Activated naive CD8-positive, alpha-beta T cell treated with anti-CD3 and anti-CD28 coated beads, Interleukin-2, amount 50 U/mL, for 24 hours (primary cell): ENCODE data around the gene LRTM1.

Source experiments
- ATAC-seq: fragments of 150-1000 bp; cut with Tn5 transposase; one replicate; pipeline ENCODE4 v1.10.0; 2021
- DNase-seq: peaks from one replicate; pipeline ENCODE4 v3.0.0; 2021
- H3K27ac Mint-ChIP-seq: one replicate; pipeline ENCODE4 v1.8.0; 2021; ENCODE audit warnings: mild to moderate bottlenecking, mixed read lengths
- H3K27me3 Mint-ChIP-seq: one replicate; pipeline ENCODE4 v1.8.0; 2021; ENCODE audit warnings: mixed read lengths
- H3K36me3 Mint-ChIP-seq: one replicate; pipeline ENCODE4 v1.8.0; 2021; ENCODE audit warnings: low read depth, mixed read lengths
- H3K4me1 Mint-ChIP-seq: one replicate; pipeline ENCODE4 v1.8.0; 2021; ENCODE audit warnings: mixed read lengths
- H3K4me3 Mint-ChIP-seq: one replicate; pipeline ENCODE4 v1.8.0; 2021; ENCODE audit warnings: mild to moderate bottlenecking, moderate library complexity, mixed read lengths
- H3K9me3 Mint-ChIP-seq: one replicate; pipeline ENCODE4 v1.8.0; 2021; ENCODE audit warnings: mixed read lengths

Gene LRTM1

DNA sequence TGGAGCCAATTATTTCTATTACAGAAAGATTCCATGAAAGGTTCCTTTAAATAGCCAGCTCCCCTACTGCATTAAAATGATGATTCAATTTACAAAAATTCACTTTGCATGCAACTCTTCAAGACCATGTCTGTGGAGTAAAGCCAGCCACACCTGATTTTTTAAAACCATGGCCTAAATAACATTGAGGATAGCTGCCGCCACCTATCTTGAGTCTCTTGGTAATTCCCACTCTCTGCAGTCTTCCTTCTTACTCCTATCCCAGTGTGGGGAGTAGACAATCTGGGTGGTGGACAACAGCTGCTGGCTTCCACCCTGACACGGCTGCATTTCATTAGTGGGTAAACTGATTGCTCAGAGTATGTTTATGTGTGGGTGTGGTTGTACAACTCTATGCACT is 10.7 kb downstream of the LRTM1 start:
- H3K27me3 Mint-ChIP-seq, result no peaks in the 10 kb centered on the region

DNA sequence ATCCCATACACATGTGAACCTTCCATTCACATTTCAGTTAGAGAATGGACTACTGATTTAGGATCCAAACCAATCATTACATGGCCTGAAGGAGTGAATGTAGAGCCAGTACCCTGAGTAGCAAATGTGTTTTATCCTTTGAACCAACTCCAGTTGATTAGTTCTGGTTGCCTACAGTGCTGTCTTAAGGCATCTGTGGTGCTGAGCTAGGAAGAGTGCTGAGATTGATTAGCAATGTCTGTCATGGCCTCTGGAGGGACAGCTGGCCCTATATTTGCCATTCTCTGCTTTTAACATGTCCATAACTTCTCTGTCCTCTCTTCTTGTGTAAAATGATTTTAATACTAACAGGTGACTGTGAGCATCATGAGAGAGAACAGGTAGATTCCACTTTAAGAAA is 11.1 kb downstream of the LRTM1 start:
- Mint-ChIP-seq H3K4me1 (no peaks in the 10 kb centered on the region), H3K4me3 (no peak overlapping the region), H3K27me3 (no peaks in the 10 kb centered on the region), H3K36me3 (no peaks in the 10 kb centered on the region), H3K9me3 (peaks cover 7% of the 10 kb centered on the region), H3K27ac (no peak overlapping the region)
- DNase-seq (no peak), ATAC-seq (no peak)

More for the DNA sequence above, 10.7 kb downstream of the LRTM1 start:
- ATAC-seq (no peak), DNase-seq (no peak)
- Mint-ChIP-seq H3K27ac (no peak overlapping the region), H3K36me3 (no peaks in the 10 kb centered on the region), H3K9me3 (peaks cover 7% of the 10 kb centered on the region), H3K4me1 (no peaks in the 10 kb centered on the region), H3K4me3 (no peak overlapping the region)

DNA sequence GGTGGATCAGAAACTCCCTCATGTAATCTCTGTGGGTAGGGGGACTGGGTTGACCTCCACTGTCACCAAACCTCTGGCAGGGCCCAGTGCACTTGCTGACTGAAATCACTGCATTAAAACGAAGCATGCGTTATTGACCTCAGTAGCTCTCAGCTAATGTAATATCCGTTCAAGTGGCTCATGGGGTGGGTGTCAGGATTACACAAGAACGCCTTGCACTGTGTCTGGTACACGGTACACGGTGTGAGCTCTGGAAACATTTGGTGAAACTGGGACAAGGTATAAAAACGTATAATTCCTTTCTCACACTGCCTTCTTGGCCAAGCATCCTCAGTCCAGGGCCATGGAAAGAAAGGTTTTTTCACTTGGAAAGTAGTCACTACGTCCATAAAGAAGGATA is 11.9 kb downstream of the LRTM1 start:
- no peak overlapping the region for H3K4me3 Mint-ChIP-seq
- DNase-seq, result no peak
- H3K27ac Mint-ChIP-seq, result no peak overlapping the region
- ATAC-seq, result no peak
- no peaks in the 10 kb centered on the region for H3K27me3 Mint-ChIP-seq
- no peaks in the 10 kb centered on the region for H3K36me3 Mint-ChIP-seq
- H3K9me3 Mint-ChIP-seq, result peaks cover 10% of the 10 kb centered on the region
- no peaks in the 10 kb centered on the region for H3K4me1 Mint-ChIP-seq

DNA sequence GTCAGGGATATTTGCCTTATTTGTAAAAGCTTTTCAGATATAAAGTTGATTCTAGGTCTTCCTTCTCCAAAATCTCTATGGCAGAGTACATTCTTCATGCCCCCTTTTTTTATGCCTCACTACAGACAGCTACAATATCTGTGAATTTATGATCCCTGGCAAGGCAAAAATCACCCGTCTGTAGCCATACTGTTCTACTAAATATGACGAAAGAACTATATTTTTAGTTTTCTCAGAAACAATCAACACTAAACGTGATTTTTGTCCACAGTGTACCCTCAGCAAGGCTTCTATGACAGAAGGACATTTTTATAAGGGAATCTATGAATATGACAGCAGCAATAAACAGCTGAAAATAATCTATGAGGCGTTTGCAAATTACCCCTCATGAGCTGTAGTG is 12.7 kb downstream of the LRTM1 start:
- H3K36me3 Mint-ChIP-seq, result no peaks in the 10 kb centered on the region
- no peak overlapping the region for H3K4me3 Mint-ChIP-seq
- no peaks in the 10 kb centered on the region for H3K27me3 Mint-ChIP-seq
- no peak overlapping the region for H3K27ac Mint-ChIP-seq
- ATAC-seq (no peak), DNase-seq (no peak)
- peaks cover 10% of the 10 kb centered on the region for H3K9me3 Mint-ChIP-seq
- H3K4me1 Mint-ChIP-seq, result no peaks in the 10 kb centered on the region

GRCh38 chr3:54914180-54914579 is 13.7 kb downstream of the LRTM1 start:
- no peak overlapping the region for H3K4me3 Mint-ChIP-seq

GRCh38 chr3:54909191-54909590 is 18.7 kb downstream of the LRTM1 start:
- DNase-seq, result no peak
- no peak for ATAC-seq
- no peaks in the 10 kb centered on the region for H3K4me1 Mint-ChIP-seq
- no peak overlapping the region for H3K4me3 Mint-ChIP-seq
- H3K27ac Mint-ChIP-seq, result no peak overlapping the region
- H3K27me3 Mint-ChIP-seq, result no peaks in the 10 kb centered on the region
- peaks cover 7% of the 10 kb centered on the region for H3K9me3 Mint-ChIP-seq
- no peaks in the 10 kb centered on the region for H3K36me3 Mint-ChIP-seq

More at GRCh38 chr3:54914180-54914579, 13.7 kb downstream of the LRTM1 start:
- H3K27ac Mint-ChIP-seq, result no peak overlapping the region
- DNase-seq (no peak), ATAC-seq (no peak)
- no peaks in the 10 kb centered on the region for H3K27me3 Mint-ChIP-seq
- H3K9me3 Mint-ChIP-seq, result peaks cover 10% of the 10 kb centered on the region
- H3K36me3 Mint-ChIP-seq, result no peaks in the 10 kb centered on the region
- H3K4me1 Mint-ChIP-seq, result no peaks in the 10 kb centered on the region

DNA sequence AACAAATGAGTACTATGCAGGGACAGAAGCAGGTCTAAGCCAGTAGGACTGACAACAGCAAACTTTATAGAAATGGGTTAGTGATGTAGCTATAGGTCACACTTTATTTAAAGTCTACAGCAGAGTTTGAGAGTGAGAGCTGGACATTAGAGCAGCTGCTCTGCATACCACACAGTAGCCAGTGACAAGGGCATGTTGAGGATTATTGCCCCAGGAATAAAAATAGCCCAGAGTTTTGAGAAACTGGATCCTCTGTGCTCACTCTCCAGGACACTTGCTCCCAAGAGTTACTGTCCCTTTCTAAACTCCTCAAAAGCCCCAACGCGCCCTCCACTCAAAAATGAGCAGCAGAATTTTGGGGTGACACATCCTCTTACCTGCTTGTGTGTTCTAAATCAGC is 21.1 kb downstream of the LRTM1 start:
- Mint-ChIP-seq H3K4me1 (no peaks in the 10 kb centered on the region), H3K9me3 (peaks cover 3% of the 10 kb centered on the region), H3K27ac (no peak overlapping the region), H3K4me3 (no peak overlapping the region), H3K27me3 (no peaks in the 10 kb centered on the region), H3K36me3 (no peaks in the 10 kb centered on the region)
- ATAC-seq (no peak), DNase-seq (no peak)

DNA sequence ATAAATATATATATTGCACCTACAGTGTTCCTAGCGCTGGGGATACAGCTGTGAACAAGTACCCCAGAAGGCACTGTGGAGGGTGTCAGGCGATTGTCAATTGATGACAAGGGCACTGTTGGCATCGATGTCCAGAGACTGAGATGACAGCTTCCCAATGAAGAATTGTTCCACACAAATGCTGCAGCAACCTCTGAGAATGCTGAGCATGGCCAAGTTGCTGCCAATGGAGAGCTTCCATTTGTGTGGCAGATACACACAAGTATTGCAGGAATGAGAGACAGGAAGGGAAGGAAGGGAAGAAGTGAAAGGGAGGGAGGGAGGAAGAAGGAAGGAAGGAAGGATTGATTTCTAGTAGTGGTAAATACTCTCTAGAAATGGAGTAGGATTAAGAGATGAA is 21.9 kb downstream of the LRTM1 start:
- no peak overlapping the region for H3K4me3 Mint-ChIP-seq
- H3K27ac Mint-ChIP-seq, result no peak overlapping the region
- H3K27me3 Mint-ChIP-seq, result no peaks in the 10 kb centered on the region
- no peaks in the 10 kb centered on the region for H3K36me3 Mint-ChIP-seq
- DNase-seq (no peak), ATAC-seq (no peak)
- no peaks in the 10 kb centered on the region for H3K4me1 Mint-ChIP-seq
- H3K9me3 Mint-ChIP-seq, result no peaks in the 10 kb centered on the region

GRCh38 chr3:54905261-54905888 is 22.5 kb downstream of the LRTM1 start:
- ATAC-seq (no peak), DNase-seq (no peak)
- no peaks in the 10 kb centered on the region for H3K9me3 Mint-ChIP-seq
- no peak overlapping the region for H3K4me3 Mint-ChIP-seq
- H3K36me3 Mint-ChIP-seq, result no peaks in the 10 kb centered on the region
- H3K27ac Mint-ChIP-seq, result no peak overlapping the region
- no peaks in the 10 kb centered on the region for H3K27me3 Mint-ChIP-seq
- no peaks in the 10 kb centered on the region for H3K4me1 Mint-ChIP-seq

DNA sequence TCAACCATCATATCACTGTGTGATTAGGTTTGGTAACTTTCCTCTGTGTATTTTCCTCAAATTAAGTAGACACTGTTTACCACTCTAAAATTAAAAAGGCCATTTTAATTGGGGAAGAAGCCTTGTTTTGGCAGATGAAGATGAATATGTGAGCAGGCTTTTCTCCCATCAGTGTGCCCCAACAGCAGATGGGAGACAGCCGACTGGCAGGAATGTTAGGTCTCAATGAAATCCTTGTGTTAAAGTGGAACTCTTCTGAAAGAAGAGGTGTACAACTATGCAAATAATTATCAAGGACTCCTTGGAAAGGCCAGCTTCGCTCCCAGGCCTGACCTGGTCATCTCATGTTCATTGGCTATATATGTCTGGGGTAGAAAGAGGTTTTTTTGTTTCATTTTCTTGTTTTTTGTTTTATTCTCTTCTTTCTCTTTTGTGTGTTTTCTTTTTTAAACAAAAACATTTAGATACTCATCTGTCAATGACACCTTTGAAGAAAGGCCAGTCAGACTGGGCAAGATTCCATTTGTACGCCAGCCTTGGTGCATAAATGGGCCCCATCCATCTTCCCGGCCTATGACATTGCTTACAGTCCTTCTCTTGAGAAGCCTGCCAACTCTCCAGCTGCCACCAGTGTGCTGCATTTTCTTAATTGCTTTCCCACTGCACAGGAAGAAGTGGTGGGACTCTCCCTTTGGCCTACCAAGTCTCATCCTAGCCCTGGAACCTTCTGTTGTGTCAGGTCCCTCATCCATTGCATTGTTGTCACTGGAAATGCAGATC is 25.8 kb downstream of the LRTM1 start:
- Mint-ChIP-seq H3K36me3 (no peaks in the 10 kb centered on the region), H3K27me3 (no peaks in the 10 kb centered on the region), H3K4me3 (no peak overlapping the region), H3K27ac (no peak overlapping the region), H3K9me3 (no peaks in the 10 kb centered on the region), H3K4me1 (no peaks in the 10 kb centered on the region)
- DNase-seq (no peak), ATAC-seq (no peak)

DNA sequence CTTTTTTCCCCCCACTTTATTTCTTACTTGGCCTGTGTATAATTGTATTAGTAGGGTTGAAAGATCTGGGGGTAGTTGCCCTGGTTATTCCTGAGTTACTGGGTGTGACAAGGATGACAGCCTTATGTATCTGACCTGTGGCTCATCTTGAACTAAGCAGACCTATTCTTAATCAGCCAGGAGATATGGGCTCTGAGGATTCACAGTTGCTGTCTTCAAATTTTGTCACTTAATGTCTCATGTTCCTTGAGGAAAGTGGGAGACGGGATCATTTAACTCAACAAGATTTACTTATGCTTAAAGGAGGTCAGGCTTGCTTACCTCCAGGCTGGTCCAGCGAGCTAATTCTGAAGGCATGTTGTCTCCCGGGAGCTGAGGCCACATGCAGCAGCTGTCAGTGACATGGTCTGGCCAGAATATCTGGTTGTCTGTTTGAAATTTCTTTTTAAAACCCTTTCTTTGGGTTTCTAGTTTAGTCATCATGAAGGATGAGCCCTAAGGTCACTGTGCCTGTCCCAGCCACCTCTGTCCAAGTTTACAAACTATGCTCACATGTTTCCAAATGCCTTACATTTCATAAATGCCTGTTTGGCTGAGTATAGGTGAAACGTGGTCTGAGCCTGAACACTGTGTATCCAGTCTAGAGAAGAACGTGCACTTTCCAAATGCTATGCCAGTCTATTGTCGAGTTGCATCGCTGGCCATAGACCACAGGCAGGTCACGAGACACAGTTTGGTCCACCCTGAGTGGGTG is 26.8 kb downstream of the LRTM1 start:
- H3K36me3 Mint-ChIP-seq, result no peaks in the 10 kb centered on the region
- no peaks in the 10 kb centered on the region for H3K27me3 Mint-ChIP-seq
- ATAC-seq (no peak), DNase-seq (no peak)
- H3K27ac Mint-ChIP-seq, result no peak overlapping the region
- no peaks in the 10 kb centered on the region for H3K9me3 Mint-ChIP-seq
- no peaks in the 10 kb centered on the region for H3K4me1 Mint-ChIP-seq
- H3K4me3 Mint-ChIP-seq, result no peak overlapping the region

- H3K27me3 Mint-ChIP-seq, result no peaks in the 10 kb centered on the region
- no peak for DNase-seq
- H3K36me3 Mint-ChIP-seq, result no peaks in the 10 kb centered on the region
- H3K27ac Mint-ChIP-seq, result no peak overlapping the region
- no peak for ATAC-seq
- H3K9me3 Mint-ChIP-seq, result no peaks in the 10 kb centered on the region
- no peak overlapping the region for H3K4me3 Mint-ChIP-seq
- no peaks in the 10 kb centered on the region for H3K4me1 Mint-ChIP-seq
Measured at GRCh38 chr3:54899273-54899672, 28.6 kb downstream of the LRTM1 start.

DNA sequence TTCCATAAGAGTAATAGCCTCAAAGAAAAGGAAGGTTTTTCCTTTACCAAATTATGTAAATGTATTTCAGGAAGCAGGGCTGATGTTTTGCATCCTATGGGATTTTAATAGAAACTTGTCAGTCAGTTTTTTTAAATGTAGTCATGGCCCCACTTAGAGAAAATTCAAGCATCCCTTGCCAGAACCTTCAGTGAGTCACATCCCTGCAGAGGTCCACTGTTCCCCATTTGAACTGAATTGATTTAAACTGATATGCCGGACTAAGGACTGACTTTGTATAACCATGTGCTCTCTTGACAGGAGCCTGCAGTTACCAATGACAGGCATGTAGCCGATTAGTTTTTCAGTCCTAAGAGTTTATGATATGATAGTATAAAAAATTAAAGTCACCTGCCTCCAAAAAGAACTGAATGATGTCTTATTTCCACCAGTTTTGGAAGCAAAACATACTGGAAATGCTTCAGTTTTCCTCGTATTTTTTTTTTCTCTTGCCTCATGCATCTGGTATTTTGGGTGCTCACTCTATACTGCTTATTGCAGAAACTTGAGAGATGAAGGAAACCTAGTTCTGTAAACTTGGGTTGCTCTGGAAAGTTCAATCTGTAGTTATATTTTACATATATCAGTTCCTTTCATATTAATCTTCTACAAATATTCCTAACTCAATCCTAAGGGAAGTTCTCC is 30.7 kb downstream of the LRTM1 start:
- Mint-ChIP-seq H3K27ac (no peak overlapping the region), H3K9me3 (no peaks in the 10 kb centered on the region), H3K4me3 (no peak overlapping the region), H3K27me3 (no peaks in the 10 kb centered on the region), H3K4me1 (no peaks in the 10 kb centered on the region), H3K36me3 (no peaks in the 10 kb centered on the region)
- DNase-seq, result no peak
- ATAC-seq, result no peak

DNA sequence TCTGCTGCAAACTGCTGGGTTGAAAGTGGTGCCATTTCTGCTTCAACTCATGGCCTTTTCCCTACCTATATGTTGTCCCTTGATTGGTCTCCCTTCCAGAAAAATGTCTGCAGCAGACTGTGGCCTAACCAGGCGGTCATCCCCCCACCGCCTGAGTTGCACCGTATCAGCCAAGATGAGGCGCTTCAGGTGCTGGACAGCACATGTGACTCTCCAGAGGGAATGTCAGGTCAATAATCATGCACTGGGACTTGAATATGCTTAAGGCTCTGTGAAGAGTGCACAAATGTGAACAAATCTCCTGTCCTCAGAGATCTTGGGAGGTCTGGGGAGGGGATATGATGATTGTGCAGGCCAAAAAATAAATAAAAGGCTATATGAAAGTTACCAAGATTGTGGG is 32.2 kb downstream of the LRTM1 start:
- H3K27me3 Mint-ChIP-seq, result no peaks in the 10 kb centered on the region
- no peak overlapping the region for H3K27ac Mint-ChIP-seq
- ATAC-seq (no peak), DNase-seq (no peak)
- H3K36me3 Mint-ChIP-seq, result no peaks in the 10 kb centered on the region
- H3K4me3 Mint-ChIP-seq, result no peak overlapping the region
- no peaks in the 10 kb centered on the region for H3K9me3 Mint-ChIP-seq
- H3K4me1 Mint-ChIP-seq, result no peaks in the 10 kb centered on the region
